IMR-90 (cell line): ENCODE results near the gene ABCA4.

Experiments used
- BHLHE40 ChIP-seq: fragments of 150-350 bp; IDR thresholded peaks from 2 replicates; pipeline ENCODE4 v1.6.1; 2016; ENCODE audit warnings: mild to moderate bottlenecking, low read depth, low read length
- CEBPB ChIP-seq: IDR thresholded peaks from 2 replicates; pipeline ENCODE4 v1.6.1; 2012; ENCODE audit warnings: low read depth, low read length, improper control_type of control experiment
- MAZ ChIP-seq: IDR thresholded peaks from 2 replicates; pipeline ENCODE4 v1.6.1; 2012; ENCODE audit warnings: low read depth, mild to moderate bottlenecking, low read length, improper control_type of control experiment, moderate library complexity, borderline replicate concordance
- MXI1 ChIP-seq: IDR thresholded peaks from 2 replicates; pipeline ENCODE4 v1.6.1; 2012; ENCODE audit warnings: low read depth, mild to moderate bottlenecking, low read length, moderate library complexity, borderline replicate concordance
- NFE2L2 ChIP-seq: fragments of 150-350 bp; IDR thresholded peaks from 2 replicates; pipeline ENCODE4 v1.6.1; 2016; ENCODE audit warnings: low read depth, mild to moderate bottlenecking, low read length
- POLR2A ChIP-seq: IDR thresholded peaks from 2 replicates; pipeline ENCODE4 v1.6.1; 2012; ENCODE audit warnings: mild to moderate bottlenecking, low read depth, low read length
- RAD21 ChIP-seq: IDR thresholded peaks from 2 replicates; pipeline ENCODE4 v1.6.1; 2012; ENCODE audit warnings: low read length, improper control_type of control experiment
- RCOR1 ChIP-seq: IDR thresholded peaks from 2 replicates; pipeline ENCODE4 v1.6.1; 2012; ENCODE audit warnings: mild to moderate bottlenecking, low read length, improper control_type of control experiment; ENCODE audit not compliant: insufficient replicate concordance
- RFX5 ChIP-seq: IDR thresholded peaks from 2 replicates; pipeline ENCODE4 v1.8.0; 2012; ENCODE audit warnings: low read depth, mild to moderate bottlenecking, low read length, moderate library complexity
- SMC3 ChIP-seq: fragments of 150-350 bp; IDR thresholded peaks from 2 replicates; pipeline ENCODE4 v1.6.1; 2016; ENCODE audit warnings: low read depth, mild to moderate bottlenecking, antibody characterized with exemption, low read length, moderate library complexity
- USF2 ChIP-seq: fragments of 150-350 bp; IDR thresholded peaks from 2 replicates; pipeline ENCODE4 v1.6.1; 2017; ENCODE audit warnings: mild to moderate bottlenecking, antibody characterized with exemption, low read length, low read depth
- TF ChIP-seq, protein P1 (sequence below): conservative IDR thresholded peaks from 2 replicates; pipeline ENCODE4 v1.5.1; 2012; ENCODE audit warnings: mild to moderate bottlenecking, low read depth, low read length, improper control_type of control experiment

- TF ChIP-seq, protein P1, sequence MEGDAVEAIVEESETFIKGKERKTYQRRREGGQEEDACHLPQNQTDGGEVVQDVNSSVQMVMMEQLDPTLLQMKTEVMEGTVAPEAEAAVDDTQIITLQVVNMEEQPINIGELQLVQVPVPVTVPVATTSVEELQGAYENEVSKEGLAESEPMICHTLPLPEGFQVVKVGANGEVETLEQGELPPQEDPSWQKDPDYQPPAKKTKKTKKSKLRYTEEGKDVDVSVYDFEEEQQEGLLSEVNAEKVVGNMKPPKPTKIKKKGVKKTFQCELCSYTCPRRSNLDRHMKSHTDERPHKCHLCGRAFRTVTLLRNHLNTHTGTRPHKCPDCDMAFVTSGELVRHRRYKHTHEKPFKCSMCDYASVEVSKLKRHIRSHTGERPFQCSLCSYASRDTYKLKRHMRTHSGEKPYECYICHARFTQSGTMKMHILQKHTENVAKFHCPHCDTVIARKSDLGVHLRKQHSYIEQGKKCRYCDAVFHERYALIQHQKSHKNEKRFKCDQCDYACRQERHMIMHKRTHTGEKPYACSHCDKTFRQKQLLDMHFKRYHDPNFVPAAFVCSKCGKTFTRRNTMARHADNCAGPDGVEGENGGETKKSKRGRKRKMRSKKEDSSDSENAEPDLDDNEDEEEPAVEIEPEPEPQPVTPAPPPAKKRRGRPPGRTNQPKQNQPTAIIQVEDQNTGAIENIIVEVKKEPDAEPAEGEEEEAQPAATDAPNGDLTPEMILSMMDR = no peak
- TF ChIP-seq RAD21 (no peak), CEBPB (no peak), SMC3 (no peak), POLR2A (no peak), MXI1 (no peak), RCOR1 (no peak), RFX5 (no peak), MAZ (no peak), NFE2L2 (no peak), USF2 (no peak), BHLHE40 (no peak)
Measured at GRCh38 chr1:94146273-94146672, 25.3 kb upstream of the ABCA4 start.
